MCF 10A (cell line): ENCODE data around the gene NME4. TPM values are rescaled to one million over a fixed set of nuclear protein-coding genes. Genes with fewer than 3 reads are reported as not detected.

ENCODE experiments used
- BruUV-seq: library from RNA; stranded (reverse); fragments of 400-500 nt; replicated peaks from 2 replicates; lab custom pipeline; 2021; lab: Mats Ljungman, UMichigan
- CTCF ChIA-PET: fragments of 300-600 bp; sonication (Branson Sonifier 250); formaldehyde crosslinking; extraction: SDS; loops from one replicate; lab custom pipeline; 2021; ENCODE audit warnings: antibody characterized with exemption, inconsistent platforms; lab: Yijun Ruan, JAX
- POLR2A ChIA-PET: fragments of 300-600, 350-650 bp; sonication (Branson Sonifier 250); formaldehyde crosslinking; extraction: SDS; loops from one replicate; lab custom pipeline; 2020; ENCODE audit warnings: antibody characterized with exemption, inconsistent platforms; lab: Yijun Ruan, JAX
- DNase-seq: peaks from one replicate; pipeline ENCODE4 v3.0.0-alpha.2; 2018; ENCODE audit not compliant: unreplicated experiment
- H3K27ac Mint-ChIP-seq: one replicate; pipeline ENCODE4 v1.8.0; 2022; ENCODE audit warnings: mild to moderate bottlenecking, low read depth, mixed read lengths; ENCODE audit not compliant: unreplicated experiment
- H3K27me3 Mint-ChIP-seq: one replicate; pipeline ENCODE4 v1.8.0; 2022; ENCODE audit warnings: mixed read lengths; ENCODE audit not compliant: insufficient read depth, unreplicated experiment
- H3K36me3 Mint-ChIP-seq: one replicate; pipeline ENCODE4 v1.8.0; 2022; ENCODE audit warnings: mild to moderate bottlenecking, moderate library complexity, mixed read lengths; ENCODE audit not compliant: insufficient read depth, unreplicated experiment
- H3K4me1 Mint-ChIP-seq: one replicate; pipeline ENCODE4 v1.8.0; 2022; ENCODE audit warnings: mixed read lengths; ENCODE audit not compliant: insufficient read depth, unreplicated experiment
- H3K4me3 Mint-ChIP-seq: one replicate; pipeline ENCODE4 v1.8.0; 2022; ENCODE audit warnings: mild to moderate bottlenecking, moderate library complexity, mixed read lengths; ENCODE audit not compliant: unreplicated experiment
- H3K9me3 Mint-ChIP-seq: one replicate; pipeline ENCODE4 v1.8.0; 2022; ENCODE audit warnings: mixed read lengths; ENCODE audit not compliant: unreplicated experiment
- CTCF ChIP-seq: fragments of 200-600 bp; IDR thresholded peaks from one replicate; pipeline ENCODE4 v1.8.0; 2022; ENCODE audit warnings: antibody characterized with exemption, mild to moderate bottlenecking; ENCODE audit not compliant: unreplicated experiment
- intact Hi-C: fragments of 100-400 bp; cut with micrococcal nuclease; formaldehyde crosslinking; loops from 2 replicates; pipeline ENCODE4 v1.14.1; 2022
- total RNA-seq: library from RNA; stranded (reverse); gene quantifications from 2 replicates; pipeline ENCODE4 v1.2.3, GENCODE V29; 2022

The NME4 gene
- total RNA-seq, 1 experiment from 2014 or later, result 76.8 TPM

GRCh38 chr16:424623-425081, 27.7 kb downstream of the NME4 start:
- Mint-ChIP-seq H3K4me1 (peaks cover 35% of the 10 kb centered on the region), H3K27me3 (no peaks in the 10 kb centered on the region), H3K4me3 (peak overlapping the region; percentile 72), H3K27ac (peak overlapping the region; percentile 71), H3K9me3 (no peaks in the 10 kb centered on the region), H3K36me3 (peaks cover 21% of the 10 kb centered on the region)
- BruUV-seq, result no TSS peak
- CTCF ChIA-PET, result interaction anchor here (0.6 to 2.1 kb wide), 4 partner anchors 18 to 164 kb away, joined by 3 to 6 read pairs (median 4); no protein-coding TSS in a partner anchor
- intact Hi-C loops, result loop anchor here (2.0 to 10.0 kb wide), 3 partner anchors 22 to 100 kb away; partner anchors contain the start of gene CAPN15
- POLR2A ChIA-PET, result interaction anchor here (0.6 to 3.5 kb wide), 23 partner anchors 8 to 1623 kb away, joined by 3 to 40 read pairs (median 4); partner anchors contain the start of genes CAPN15, DECR2, FAM234A and METTL26
- DNase-seq, result no peak
- TF ChIP-seq CTCF, result no peak

DNA sequence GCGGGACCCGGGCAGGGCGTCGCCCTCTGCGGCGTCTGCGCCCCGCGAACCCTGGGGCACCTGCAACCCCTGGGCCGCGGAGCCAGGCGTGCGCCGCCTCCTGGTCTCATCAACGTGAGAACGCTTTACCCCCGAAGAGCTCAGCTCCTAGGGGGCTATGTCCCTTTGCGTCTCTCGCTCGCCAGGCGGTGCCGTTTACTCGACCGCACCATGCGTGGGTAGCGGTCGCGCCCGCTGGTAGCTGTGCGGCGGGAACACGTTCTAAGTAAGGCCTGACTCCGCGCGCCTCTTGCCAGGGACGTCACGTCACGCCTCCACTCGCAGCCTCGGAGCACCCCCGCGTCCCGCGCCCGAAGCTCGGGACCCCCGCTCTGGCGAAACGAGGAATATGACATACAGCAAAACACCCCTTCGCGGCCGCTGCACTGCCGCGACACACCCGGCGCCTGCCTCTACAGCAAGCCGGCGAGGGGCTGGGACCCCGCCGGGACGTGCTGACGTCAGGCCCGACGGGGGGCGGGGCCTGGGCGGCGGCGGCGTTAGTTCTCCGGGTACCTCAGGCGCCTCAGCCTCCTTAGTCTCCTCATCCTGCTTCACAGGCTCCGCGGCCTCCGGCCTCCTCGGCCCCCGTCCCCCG, 28.2 kb downstream of the NME4 start, which contains the start of gene RAB11FIP3:
TSS of gene RAB11FIP3 (plus strand) at position 568 of the 637 bp plus-strand sequence. CDS start 358 bp downstream, outside the sequence.
- Mint-ChIP-seq H3K36me3 (peaks cover 21% of the 10 kb centered on the region), H3K27me3 (no peaks in the 10 kb centered on the region), H3K4me3 (peak within 1 kb of the TSS; percentile 73), H3K4me1 (peaks cover 35% of the 10 kb centered on the region), H3K9me3 (no peaks in the 10 kb centered on the region), H3K27ac (peak within 1 kb of the TSS; percentile 71)
- peak; percentile 74 for DNase-seq
- ChIA-PET CTCF (interaction anchor here (0.6 to 2.1 kb wide), 4 partner anchors 63 to 362 kb away, joined by 3 to 6 read pairs (median 3); no protein-coding TSS in a partner anchor), POLR2A (interaction anchor here (0.6 to 3.5 kb wide), 20 partner anchors 7 to 1843 kb away, joined by 3 to 40 read pairs (median 4); partner anchors contain the start of genes CAPN15, DECR2, FAM234A and NTHL1)
- no peak for TF ChIP-seq CTCF
- no TSS peak for BruUV-seq
- intact Hi-C loops, result loop anchor here (2.0 to 10.0 kb wide), 3 partner anchors 22 to 100 kb away; partner anchors contain the start of gene CAPN15

DNA sequence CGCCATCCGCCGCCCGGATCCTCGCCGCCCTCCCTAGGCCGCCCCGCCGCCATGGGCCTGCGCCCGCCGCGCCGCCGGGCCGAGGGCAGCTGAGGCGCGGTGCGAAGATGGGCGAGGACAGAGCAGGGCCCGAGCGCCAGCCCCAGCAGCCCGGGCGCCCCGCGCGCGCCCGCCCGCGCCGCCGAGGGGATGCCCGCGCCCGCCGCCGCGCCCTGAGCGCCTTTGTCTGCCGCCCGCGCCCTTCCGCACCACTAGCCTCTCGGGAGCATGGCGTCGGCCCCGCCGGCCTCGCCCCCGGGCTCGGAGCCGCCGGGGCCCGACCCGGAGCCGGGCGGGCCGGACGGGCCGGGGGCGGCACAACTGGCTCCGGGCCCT, 28.7 kb downstream of the NME4 start:
- peak overlapping the region; percentile 71 for H3K27ac Mint-ChIP-seq

More for the DNA sequence above, 28.7 kb downstream of the NME4 start:
- peaks cover 36% of the 10 kb centered on the region for H3K4me1 Mint-ChIP-seq
- no TSS peak for BruUV-seq
- peaks cover 21% of the 10 kb centered on the region for H3K36me3 Mint-ChIP-seq
- peak overlapping the region; percentile 72 for H3K4me3 Mint-ChIP-seq
- no peak for DNase-seq
- H3K9me3 Mint-ChIP-seq, result no peaks in the 10 kb centered on the region
- no peak for TF ChIP-seq CTCF
- ChIA-PET POLR2A (interaction anchor here (0.6 to 3.5 kb wide), 11 partner anchors 12 to 1843 kb away, joined by 3 to 40 read pairs (median 3); partner anchors contain the start of genes CAPN15, DECR2 and FAM234A), CTCF (interaction anchor here (0.7 kb wide), 1 partner anchor 361 kb away, joined by 3 read pairs; no protein-coding TSS in a partner anchor)
- H3K27me3 Mint-ChIP-seq, result no peaks in the 10 kb centered on the region
- intact Hi-C loops, result loop anchor here (2.0 to 10.0 kb wide), 3 partner anchors 23 to 99 kb away; partner anchors contain the start of gene CAPN15
